ENCODE measurements around the gene PTPRN2.
"Not testable (repeated sequence)": the region's sequence is repeated elsewhere in the genome, so short reads cannot be mapped to it uniquely, and the experiment has no call there.

The PTPRN2 gene

DNA sequence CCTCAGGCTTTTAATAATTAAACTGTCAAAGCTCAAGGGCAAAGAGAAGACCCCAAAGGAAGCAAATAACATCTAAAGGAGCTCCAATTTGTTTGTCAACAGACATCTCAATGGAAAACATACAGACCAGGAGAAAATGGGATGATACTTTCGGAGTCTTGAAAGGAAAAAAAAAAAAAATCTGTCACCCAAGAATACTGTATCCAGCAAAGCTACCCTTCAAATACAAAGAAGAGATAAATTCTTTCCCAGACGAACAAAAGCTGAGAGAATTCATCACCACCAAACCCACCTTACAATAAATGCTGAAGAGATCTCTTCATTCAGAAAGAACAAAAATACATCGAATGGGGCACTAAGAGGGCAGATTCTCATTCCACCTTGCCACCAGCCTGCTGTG lies 232.8 kb downstream of the PTPRN2 start:
- Histone ChIP-seq H3K27me3 (ENCODE audit: control insufficient read depth, insufficient read depth, low read length) (no peaks in the 10 kb centered on the region), H3K36me3 (ENCODE audit: control insufficient read depth, insufficient read depth, low read length) (no peaks in the 10 kb centered on the region), H3K4me1 (no peaks in the 10 kb centered on the region), H3K9me3 (ENCODE audit: control insufficient read depth, low read length) (no peaks in the 10 kb centered on the region), H2AFZ (no peak overlapping the region), H3K9ac (no peak overlapping the region), H3K79me2 (no peaks in the 10 kb centered on the region), H3K4me2 (ENCODE audit: low read length) (no peak overlapping the region), H3K27ac (no peak overlapping the region), H3K4me3 (ENCODE audit: low read depth, low read length) (no peak overlapping the region)
- TF ChIP-seq, protein P1, sequence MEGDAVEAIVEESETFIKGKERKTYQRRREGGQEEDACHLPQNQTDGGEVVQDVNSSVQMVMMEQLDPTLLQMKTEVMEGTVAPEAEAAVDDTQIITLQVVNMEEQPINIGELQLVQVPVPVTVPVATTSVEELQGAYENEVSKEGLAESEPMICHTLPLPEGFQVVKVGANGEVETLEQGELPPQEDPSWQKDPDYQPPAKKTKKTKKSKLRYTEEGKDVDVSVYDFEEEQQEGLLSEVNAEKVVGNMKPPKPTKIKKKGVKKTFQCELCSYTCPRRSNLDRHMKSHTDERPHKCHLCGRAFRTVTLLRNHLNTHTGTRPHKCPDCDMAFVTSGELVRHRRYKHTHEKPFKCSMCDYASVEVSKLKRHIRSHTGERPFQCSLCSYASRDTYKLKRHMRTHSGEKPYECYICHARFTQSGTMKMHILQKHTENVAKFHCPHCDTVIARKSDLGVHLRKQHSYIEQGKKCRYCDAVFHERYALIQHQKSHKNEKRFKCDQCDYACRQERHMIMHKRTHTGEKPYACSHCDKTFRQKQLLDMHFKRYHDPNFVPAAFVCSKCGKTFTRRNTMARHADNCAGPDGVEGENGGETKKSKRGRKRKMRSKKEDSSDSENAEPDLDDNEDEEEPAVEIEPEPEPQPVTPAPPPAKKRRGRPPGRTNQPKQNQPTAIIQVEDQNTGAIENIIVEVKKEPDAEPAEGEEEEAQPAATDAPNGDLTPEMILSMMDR (IDR thresholded peaks at IDR 0.05) = no peak

DNA sequence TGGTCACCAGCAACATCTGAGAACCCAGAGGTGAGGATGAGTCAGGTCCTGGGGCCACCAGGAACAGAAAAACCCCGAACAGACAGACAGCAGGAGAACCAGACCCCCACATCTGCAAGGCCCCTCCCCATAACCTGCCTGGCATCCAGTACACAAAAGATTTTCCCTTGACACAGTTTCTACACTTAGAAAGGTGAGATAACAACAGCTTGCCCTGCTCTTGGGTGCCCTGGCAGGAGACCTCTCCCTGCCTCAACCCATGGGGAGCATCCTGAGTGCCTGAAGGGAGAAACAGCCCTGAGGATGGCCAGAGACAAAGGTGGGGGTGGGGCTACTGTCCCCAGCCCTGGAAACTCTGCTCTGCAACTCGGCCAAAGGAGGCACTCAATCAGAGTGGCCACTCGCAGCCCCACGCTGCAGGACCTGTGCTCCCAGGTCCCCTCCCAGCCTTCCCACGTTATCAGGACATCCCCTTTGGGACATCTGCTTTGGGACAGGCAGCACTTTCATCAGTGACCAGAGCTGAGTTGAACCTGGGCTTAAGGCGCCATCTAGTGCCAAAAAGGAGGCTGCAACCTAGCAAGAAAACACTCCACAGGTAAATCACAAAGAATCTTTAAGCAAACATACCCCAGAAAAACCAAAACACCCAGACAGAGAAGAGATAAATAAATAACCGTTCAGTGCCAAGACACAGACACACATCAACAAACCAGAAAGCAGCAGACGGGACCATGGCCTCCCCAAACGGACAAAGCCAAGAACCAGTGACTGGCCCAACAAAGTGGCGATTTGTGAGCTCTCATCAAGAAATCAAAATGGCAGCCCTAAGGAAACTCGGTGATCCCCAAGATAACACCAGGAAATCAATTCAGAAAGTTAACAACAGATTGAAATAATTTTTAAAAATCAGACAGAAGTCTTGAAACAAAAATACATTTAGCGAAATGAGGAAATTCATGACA lies 233.7 kb downstream of the PTPRN2 start:
- Histone ChIP-seq H3K4me3 (ENCODE audit: low read depth, low read length) (no peak overlapping the region), H3K27me3 (ENCODE audit: control insufficient read depth, insufficient read depth, low read length) (no peaks in the 10 kb centered on the region), H3K4me1 (no peaks in the 10 kb centered on the region), H3K4me2 (ENCODE audit: low read length) (no peak overlapping the region), H3K79me2 (no peaks in the 10 kb centered on the region), H3K9me3 (ENCODE audit: control insufficient read depth, low read length) (no peaks in the 10 kb centered on the region), H3K36me3 (ENCODE audit: control insufficient read depth, insufficient read depth, low read length) (no peaks in the 10 kb centered on the region), H2AFZ (no peak overlapping the region), H3K27ac (no peak overlapping the region), H3K9ac (no peak overlapping the region)
- TF ChIP-seq, protein P1 (IDR thresholded peaks at IDR 0.05) = no peak

DNA sequence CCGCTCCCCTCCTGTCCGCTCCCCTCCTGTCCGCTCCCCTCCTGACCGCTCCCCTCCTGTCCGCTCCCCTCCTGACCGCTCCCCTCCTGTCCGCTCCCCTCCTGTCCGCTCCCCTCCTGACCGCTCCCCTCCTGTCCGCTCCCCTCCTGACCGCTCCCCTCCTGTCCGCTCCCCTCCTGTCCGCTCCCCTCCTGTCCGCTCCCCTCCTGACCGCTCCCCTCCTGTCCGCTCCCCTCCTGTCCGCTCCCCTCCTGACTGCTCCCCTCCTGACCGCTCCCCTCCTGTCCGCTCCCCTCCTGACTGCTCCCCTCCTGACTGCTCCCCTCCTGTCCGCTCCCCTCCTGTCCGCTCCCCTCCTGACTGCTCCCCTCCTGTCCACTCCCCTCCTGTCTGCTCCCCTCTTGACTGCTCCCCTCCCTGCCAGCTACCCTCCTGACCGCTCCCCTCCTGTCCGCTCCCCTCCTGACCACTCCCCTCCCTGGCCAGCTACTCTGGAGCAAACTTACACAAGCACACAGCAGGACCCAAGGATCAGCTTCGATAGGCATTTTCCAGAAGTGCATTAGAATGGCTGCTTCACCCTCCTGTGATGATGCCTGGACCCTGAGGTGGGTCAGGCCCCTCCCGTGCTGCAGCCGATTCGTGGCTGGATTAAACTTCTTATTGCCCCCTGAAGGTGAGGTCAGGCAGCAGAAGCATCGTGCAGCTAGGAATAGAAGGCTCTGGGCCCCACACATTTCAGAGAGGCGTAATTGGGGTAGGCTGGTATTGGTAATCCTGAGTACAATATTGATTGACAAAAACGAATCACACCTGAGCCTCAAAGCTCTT lies 235.5 kb downstream of the PTPRN2 start:
- H3K27ac ChIP-seq; H3K4me3 ChIP-seq (ENCODE audit: low read depth, low read length); H3K36me3 ChIP-seq (ENCODE audit: control insufficient read depth, insufficient read depth, low read length); H2AFZ ChIP-seq; H3K9ac ChIP-seq; H3K27me3 ChIP-seq (ENCODE audit: control insufficient read depth, insufficient read depth, low read length); H3K4me2 ChIP-seq (ENCODE audit: low read length); H3K9me3 ChIP-seq (ENCODE audit: control insufficient read depth, low read length); H3K79me2 ChIP-seq; H3K4me1 ChIP-seq: not testable (repeated sequence)

DNA sequence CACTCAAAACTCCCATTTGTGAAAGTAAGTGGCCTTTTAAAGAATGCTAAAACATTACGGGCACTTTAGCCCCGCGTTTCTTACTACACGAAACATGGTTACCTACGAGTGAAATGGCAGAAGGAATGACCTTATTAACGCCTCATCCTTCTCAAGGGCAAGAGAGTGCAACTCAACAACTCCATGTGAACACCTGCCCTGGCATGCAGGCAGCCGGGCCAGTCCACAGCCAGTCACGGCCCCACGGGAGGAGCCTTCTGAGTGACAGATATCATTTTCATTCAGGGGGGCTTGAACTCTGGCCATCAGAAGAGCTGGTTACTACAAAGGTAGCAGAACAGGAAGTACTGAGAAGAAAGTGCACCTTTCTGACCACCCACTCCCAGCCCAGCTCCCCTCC lies 236.1 kb downstream of the PTPRN2 start:
- Histone ChIP-seq H3K4me2 (ENCODE audit: low read length) (no peak overlapping the region), H3K79me2 (no peaks in the 10 kb centered on the region), H2AFZ (no peak overlapping the region), H3K4me3 (ENCODE audit: low read depth, low read length) (no peak overlapping the region), H3K4me1 (no peaks in the 10 kb centered on the region), H3K27ac (no peak overlapping the region), H3K9me3 (ENCODE audit: control insufficient read depth, low read length) (no peaks in the 10 kb centered on the region), H3K36me3 (ENCODE audit: control insufficient read depth, insufficient read depth, low read length) (no peaks in the 10 kb centered on the region), H3K27me3 (ENCODE audit: control insufficient read depth, insufficient read depth, low read length) (no peaks in the 10 kb centered on the region), H3K9ac (no peak overlapping the region)
- TF ChIP-seq, protein P1 (IDR thresholded peaks at IDR 0.05) = no peak

DNA sequence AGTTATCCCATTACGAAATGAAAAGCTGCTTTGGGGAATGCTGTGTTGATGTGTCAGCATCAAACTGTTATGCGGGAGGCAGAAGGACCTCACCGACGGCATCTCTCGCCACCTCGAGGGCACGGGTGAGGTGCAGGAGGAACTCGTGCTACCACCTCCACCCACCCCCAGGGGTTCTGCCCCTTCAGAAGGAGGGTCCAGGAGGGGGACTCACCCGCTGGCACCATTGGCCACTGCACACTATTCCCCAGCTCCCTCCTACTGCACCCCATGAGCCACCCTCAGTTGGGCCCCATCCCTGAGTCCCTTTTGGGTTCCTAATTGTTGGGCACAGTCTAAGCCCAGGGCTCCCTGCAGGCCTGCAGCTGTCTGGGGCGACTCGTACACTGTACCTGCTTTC lies 236.6 kb downstream of the PTPRN2 start:
- no peaks in the 10 kb centered on the region for H3K9me3 ChIP-seq (ENCODE audit: control insufficient read depth, low read length)
- no peak overlapping the region for H2AFZ ChIP-seq
- no peak overlapping the region for H3K4me2 ChIP-seq (ENCODE audit: low read length)
- no peak overlapping the region for H3K27ac ChIP-seq
- H3K79me2 ChIP-seq = no peaks in the 10 kb centered on the region
- no peaks in the 10 kb centered on the region for H3K4me1 ChIP-seq
- TF ChIP-seq, protein P1 (IDR thresholded peaks at IDR 0.05) = no peak
- no peaks in the 10 kb centered on the region for H3K36me3 ChIP-seq (ENCODE audit: control insufficient read depth, insufficient read depth, low read length)
- H3K4me3 ChIP-seq (ENCODE audit: low read depth, low read length) = no peak overlapping the region
- no peak overlapping the region for H3K9ac ChIP-seq
- no peaks in the 10 kb centered on the region for H3K27me3 ChIP-seq (ENCODE audit: control insufficient read depth, insufficient read depth, low read length)

All from parathyroid adenoma (tissue), 2 donors.